HG03135 (cell line): ENCODE data around the gene CELA3B.
A peak's percentile ranks its signal among the peaks of the same experiment; 100 is the strongest.
"Not testable (repeated sequence)": the region's sequence is repeated elsewhere in the genome, so short reads cannot be mapped to it uniquely, and the experiment has no call there.

ENCODE experiments used
- ATAC-seq: cut with Tn5 transposase; IDR thresholded peaks from one replicate; pipeline ENCODE4 v1.9.1; 2021; ENCODE audit warnings: mild to moderate bottlenecking, moderate library complexity; ENCODE audit not compliant: unreplicated experiment

The CELA3B gene

GRCh38 chr1:22005261-22006149, 28.7 kb downstream of the CELA3B start:
- not testable (repeated sequence) for ATAC-seq

GRCh38 chr1:22006736-22007135, 29.9 kb downstream of the CELA3B start:
- ATAC-seq: not testable (repeated sequence)

GRCh38 chr1:22007262-22007661, 30.4 kb downstream of the CELA3B start:
- ATAC-seq: not testable (repeated sequence)

GRCh38 chr1:22009566-22009965, 32.7 kb downstream of the CELA3B start:
- ATAC-seq: not testable (repeated sequence)

GRCh38 chr1:22012752-22013151, 35.9 kb downstream of the CELA3B start:
- not testable (repeated sequence) for ATAC-seq

GRCh38 chr1:22014575-22015206, 37.9 kb downstream of the CELA3B start:
- not testable (repeated sequence) for ATAC-seq

GRCh38 chr1:22018583-22019559, 42.0 kb downstream of the CELA3B start:
- no peak for ATAC-seq

- ATAC-seq: no peak
Measured at GRCh38 chr1:22021061-22021460, 44.2 kb downstream of the CELA3B start.

GRCh38 chr1:22024485-22025367, 47.9 kb downstream of the CELA3B start:
- ATAC-seq: peak; percentile 39

GRCh38 chr1:22025368-22026155, 48.7 kb downstream of the CELA3B start:
- ATAC-seq: peak; percentile 64

- no peak for ATAC-seq
Measured at GRCh38 chr1:22026924-22027289, 50.1 kb downstream of the CELA3B start.

GRCh38 chr1:22030057-22030456, 53.2 kb downstream of the CELA3B start:
- ATAC-seq: no peak

- no peak for ATAC-seq
Measured at GRCh38 chr1:22030473-22030872, 53.7 kb downstream of the CELA3B start.

GRCh38 chr1:22031214-22031962, 54.6 kb downstream of the CELA3B start:
- ATAC-seq: no peak

GRCh38 chr1:22034834-22035233, 58.0 kb downstream of the CELA3B start:
- not testable (repeated sequence) for ATAC-seq

GRCh38 chr1:22037520-22037919, 60.7 kb downstream of the CELA3B start:
- ATAC-seq: no peak

- no peak for ATAC-seq
Measured at GRCh38 chr1:22038036-22038435, 61.2 kb downstream of the CELA3B start.
